Dendritic cell treated with granulocyte-macrophage colony-stimulating factor and Interleukin-4, amounts not matched to agents 40 ng/mL and 50 ng/mL, for 4 days (primary cell): ENCODE results near the gene MTG1.
"Not testable (repeated sequence)": the region's sequence is repeated elsewhere in the genome, so short reads cannot be mapped to it uniquely, and the experiment has no call there.

Source experiments
- H3K27ac Mint-ChIP-seq: one replicate; pipeline ENCODE4 v1.8.0; 2022; ENCODE audit warnings: mild to moderate bottlenecking, mixed read lengths
- H3K27me3 Mint-ChIP-seq: one replicate; pipeline ENCODE4 v1.8.0; 2022; ENCODE audit warnings: mild to moderate bottlenecking, mixed read lengths
- H3K36me3 Mint-ChIP-seq: one replicate; pipeline ENCODE4 v1.8.0; 2022; ENCODE audit warnings: low read depth, mixed read lengths
- H3K4me1 Mint-ChIP-seq: one replicate; pipeline ENCODE4 v1.8.0; 2022; ENCODE audit warnings: low read depth, mixed read lengths
- H3K4me3 Mint-ChIP-seq: one replicate; pipeline ENCODE4 v1.8.0; 2022; ENCODE audit warnings: mild to moderate bottlenecking, moderate library complexity, mixed read lengths
- H3K9me3 Mint-ChIP-seq: one replicate; pipeline ENCODE4 v1.8.0; 2022; ENCODE audit warnings: mixed read lengths
- intact Hi-C: fragments of 100-400 bp; cut with micrococcal nuclease; formaldehyde crosslinking; loops from one replicate; pipeline ENCODE4 v1.15.0; 2022

The MTG1 gene

DNA sequence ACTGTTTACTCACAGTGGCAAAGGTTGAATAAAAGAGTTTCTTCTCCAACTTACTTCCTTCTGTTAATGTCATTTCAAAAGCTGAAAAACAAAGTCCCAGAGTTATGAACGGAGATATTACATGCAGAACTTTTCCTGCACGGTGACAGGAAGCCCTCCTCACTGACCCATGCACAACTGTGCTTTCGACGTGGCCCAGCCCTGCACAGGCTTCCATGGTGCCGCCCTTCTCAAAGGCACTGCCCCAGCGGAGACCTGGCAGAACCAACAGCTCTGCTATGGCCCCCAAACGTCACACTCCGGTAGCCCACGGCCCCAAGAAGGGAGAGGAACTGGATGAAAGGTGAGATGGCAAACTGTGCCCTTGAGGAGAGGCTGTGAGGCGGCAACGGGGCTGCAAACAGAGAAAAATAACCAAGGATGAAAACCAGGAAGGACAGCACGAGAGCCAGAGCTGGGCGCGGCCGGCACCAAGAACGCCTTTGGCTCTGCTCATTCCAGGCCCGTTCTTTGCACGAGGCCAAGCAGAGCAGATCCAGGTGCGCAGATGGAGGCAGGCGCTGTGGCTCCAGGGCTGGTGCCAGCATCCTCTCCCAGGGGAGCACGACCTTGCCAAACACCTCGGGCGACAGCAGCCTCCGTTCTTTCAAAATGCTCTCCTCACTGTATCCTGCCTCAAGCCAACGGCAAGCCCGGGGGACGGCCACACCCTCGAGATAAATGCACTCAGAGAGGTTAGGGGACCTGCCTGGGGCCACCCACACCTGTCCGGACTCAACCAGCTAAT is 29.1 kb upstream of the MTG1 start:
- intact Hi-C loops, result no loop called here
- H3K9me3 Mint-ChIP-seq, result no peaks in the 10 kb centered on the region
- no peak overlapping the region for H3K27ac Mint-ChIP-seq
- H3K27me3 Mint-ChIP-seq, result no peaks in the 10 kb centered on the region
- H3K36me3 Mint-ChIP-seq, result peaks cover 81% of the 10 kb centered on the region
- no peak overlapping the region for H3K4me3 Mint-ChIP-seq
- peaks cover 18% of the 10 kb centered on the region for H3K4me1 Mint-ChIP-seq

DNA sequence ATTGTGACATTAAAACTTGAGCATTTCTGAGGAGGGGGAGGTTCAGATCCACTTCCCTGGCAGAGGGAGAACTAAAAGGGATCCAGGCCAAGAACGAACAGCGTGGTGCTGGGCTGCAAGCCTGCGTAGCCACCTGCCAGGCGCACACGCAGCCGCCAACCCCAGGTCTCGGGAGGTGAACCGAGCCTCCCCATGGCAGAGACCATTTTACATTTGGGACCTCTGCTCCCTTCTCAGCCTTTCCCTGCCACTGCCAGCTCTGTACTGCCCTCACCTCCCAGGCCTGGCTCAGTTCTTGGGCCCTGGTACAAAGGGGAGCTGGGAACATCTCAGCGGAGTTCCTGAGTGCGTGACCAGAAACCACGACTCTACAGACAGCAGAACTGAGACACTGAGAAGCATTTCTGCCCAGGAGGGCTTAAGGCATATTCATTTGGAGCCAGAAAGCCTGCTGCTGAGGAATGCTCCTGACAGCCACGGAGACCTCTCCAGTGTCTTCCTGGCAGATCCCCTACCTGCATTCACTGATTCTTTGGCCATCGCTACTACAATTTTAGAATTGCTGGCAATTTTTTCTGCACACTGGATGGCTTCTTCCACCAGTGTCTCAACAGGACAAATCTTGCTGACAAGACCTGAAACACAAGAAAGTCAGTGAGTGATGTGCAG is 28.4 kb upstream of the MTG1 start:
- peaks cover 89% of the 10 kb centered on the region for H3K36me3 Mint-ChIP-seq
- intact Hi-C loops, result no loop called here
- no peak overlapping the region for H3K27ac Mint-ChIP-seq
- H3K9me3 Mint-ChIP-seq, result no peaks in the 10 kb centered on the region
- H3K4me3 Mint-ChIP-seq, result no peak overlapping the region
- no peaks in the 10 kb centered on the region for H3K27me3 Mint-ChIP-seq
- peaks cover 25% of the 10 kb centered on the region for H3K4me1 Mint-ChIP-seq

DNA sequence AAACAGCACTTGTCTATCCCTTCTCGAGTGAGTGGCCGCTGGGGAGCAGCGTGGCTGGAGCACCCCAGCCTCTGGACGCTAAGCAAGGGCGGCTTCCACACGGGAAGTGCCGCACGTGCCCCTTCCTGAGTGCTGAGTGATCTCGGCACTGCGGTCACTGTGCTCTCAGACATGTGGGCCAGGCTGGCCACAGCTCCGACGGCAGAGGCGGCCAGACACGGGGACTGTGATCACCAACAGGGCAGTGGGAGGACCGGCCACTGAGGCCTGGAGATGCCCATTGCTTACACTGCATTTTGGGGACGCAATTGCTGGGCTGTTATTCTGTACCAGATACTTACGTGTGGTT is 27.9 kb upstream of the MTG1 start:
- no peaks in the 10 kb centered on the region for H3K9me3 Mint-ChIP-seq
- no peak overlapping the region for H3K27ac Mint-ChIP-seq
- peaks cover 94% of the 10 kb centered on the region for H3K36me3 Mint-ChIP-seq
- H3K4me3 Mint-ChIP-seq, result no peak overlapping the region
- intact Hi-C loops, result no loop called here
- H3K27me3 Mint-ChIP-seq, result no peaks in the 10 kb centered on the region
- peaks cover 25% of the 10 kb centered on the region for H3K4me1 Mint-ChIP-seq

- Mint-ChIP-seq H3K27ac (no peak overlapping the region), H3K36me3 (peaks cover 95% of the 10 kb centered on the region), H3K9me3 (no peaks in the 10 kb centered on the region), H3K4me1 (peaks cover 26% of the 10 kb centered on the region), H3K4me3 (no peak overlapping the region), H3K27me3 (no peaks in the 10 kb centered on the region)
- intact Hi-C loops, result no loop called here
Measured at GRCh38 chr10:133366751-133367150, 27.2 kb upstream of the MTG1 start.

DNA sequence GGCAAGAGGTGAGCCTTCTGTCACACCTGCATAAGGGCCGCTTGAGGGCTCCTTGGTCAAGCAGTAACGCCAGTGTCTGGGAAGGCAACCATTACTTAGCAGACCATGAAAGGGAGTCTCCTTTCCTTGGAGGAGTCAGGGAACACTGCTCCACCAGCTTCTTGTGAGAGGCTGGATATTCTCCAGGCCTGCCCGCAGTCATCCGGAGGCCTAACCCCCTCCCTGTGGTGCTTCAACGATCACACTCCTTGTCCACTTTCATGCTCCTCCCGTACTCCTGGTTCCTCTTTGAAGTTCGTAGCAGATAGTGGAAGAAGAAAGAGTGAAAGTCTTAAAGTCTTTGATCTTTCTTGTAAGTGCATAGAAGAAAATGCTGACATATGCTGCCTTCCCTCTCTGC is 26.5 kb upstream of the MTG1 start:
- Mint-ChIP-seq H3K4me1 (peaks cover 27% of the 10 kb centered on the region), H3K36me3 (peaks cover 94% of the 10 kb centered on the region)
- intact Hi-C loops, H3K27me3 Mint-ChIP-seq, H3K27ac Mint-ChIP-seq, H3K4me3 Mint-ChIP-seq, H3K9me3 Mint-ChIP-seq: not testable (repeated sequence)

GRCh38 chr10:133368153-133368552 is 25.8 kb upstream of the MTG1 start:
- H3K4me3 Mint-ChIP-seq, result no peak overlapping the region
- no peak overlapping the region for H3K27ac Mint-ChIP-seq
- H3K27me3 Mint-ChIP-seq, result no peaks in the 10 kb centered on the region
- intact Hi-C loops, result no loop called here
- H3K4me1 Mint-ChIP-seq, result peaks cover 31% of the 10 kb centered on the region
- H3K36me3 Mint-ChIP-seq, result peaks cover 91% of the 10 kb centered on the region
- no peaks in the 10 kb centered on the region for H3K9me3 Mint-ChIP-seq

DNA sequence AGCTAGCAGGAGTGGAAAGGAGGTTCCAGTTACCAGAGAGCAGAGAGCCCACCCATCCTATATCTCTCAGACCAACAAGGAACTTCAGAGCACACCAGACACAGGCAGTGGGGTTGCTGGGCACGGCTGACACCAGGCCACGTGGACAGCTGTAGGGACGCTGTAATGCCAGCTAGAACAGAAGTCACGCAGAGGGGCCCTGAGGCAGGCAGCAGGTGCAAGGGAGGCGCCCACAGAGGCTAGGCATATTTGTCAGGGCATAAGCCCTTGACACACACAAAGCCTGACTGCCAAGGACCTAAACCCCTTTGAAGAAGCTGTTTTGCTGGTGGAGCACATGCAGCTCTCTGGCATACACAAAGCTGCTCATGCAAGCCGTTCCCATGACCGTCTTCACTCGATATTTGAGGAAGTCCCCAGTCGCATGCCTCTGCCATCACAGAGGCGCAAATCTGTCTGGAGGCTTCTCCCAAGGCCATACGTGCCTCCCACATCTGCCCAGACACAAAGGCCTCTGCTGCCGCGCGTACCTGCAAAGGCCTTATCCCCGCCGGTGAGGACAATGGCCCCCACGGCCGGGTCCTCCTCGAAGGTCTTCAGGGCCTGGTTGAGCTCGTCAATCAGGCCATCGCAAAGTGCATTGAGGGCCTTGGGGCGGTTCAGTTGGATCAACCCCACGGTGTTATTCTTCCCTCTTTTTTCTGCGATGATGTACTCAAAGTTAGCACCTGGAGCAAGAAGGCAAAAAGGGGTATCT is 23.7 kb upstream of the MTG1 start:
- peaks cover 74% of the 10 kb centered on the region for H3K36me3 Mint-ChIP-seq
- H3K27ac Mint-ChIP-seq, result no peak overlapping the region
- peaks cover 47% of the 10 kb centered on the region for H3K4me1 Mint-ChIP-seq
- no peaks in the 10 kb centered on the region for H3K27me3 Mint-ChIP-seq
- no peak overlapping the region for H3K4me3 Mint-ChIP-seq
- no peaks in the 10 kb centered on the region for H3K9me3 Mint-ChIP-seq
- intact Hi-C loops, result no loop called here

- intact Hi-C loops, result no loop called here
- H3K27ac Mint-ChIP-seq, result peak overlapping the region; percentile 91
- H3K4me3 Mint-ChIP-seq, result peak overlapping the region; percentile 98
- H3K36me3 Mint-ChIP-seq, result peaks cover 54% of the 10 kb centered on the region
- no peaks in the 10 kb centered on the region for H3K27me3 Mint-ChIP-seq
- peaks cover 62% of the 10 kb centered on the region for H3K4me1 Mint-ChIP-seq
- H3K9me3 Mint-ChIP-seq, result no peaks in the 10 kb centered on the region
Measured at GRCh38 chr10:133372507-133372906, 21.4 kb upstream of the MTG1 start.

DNA sequence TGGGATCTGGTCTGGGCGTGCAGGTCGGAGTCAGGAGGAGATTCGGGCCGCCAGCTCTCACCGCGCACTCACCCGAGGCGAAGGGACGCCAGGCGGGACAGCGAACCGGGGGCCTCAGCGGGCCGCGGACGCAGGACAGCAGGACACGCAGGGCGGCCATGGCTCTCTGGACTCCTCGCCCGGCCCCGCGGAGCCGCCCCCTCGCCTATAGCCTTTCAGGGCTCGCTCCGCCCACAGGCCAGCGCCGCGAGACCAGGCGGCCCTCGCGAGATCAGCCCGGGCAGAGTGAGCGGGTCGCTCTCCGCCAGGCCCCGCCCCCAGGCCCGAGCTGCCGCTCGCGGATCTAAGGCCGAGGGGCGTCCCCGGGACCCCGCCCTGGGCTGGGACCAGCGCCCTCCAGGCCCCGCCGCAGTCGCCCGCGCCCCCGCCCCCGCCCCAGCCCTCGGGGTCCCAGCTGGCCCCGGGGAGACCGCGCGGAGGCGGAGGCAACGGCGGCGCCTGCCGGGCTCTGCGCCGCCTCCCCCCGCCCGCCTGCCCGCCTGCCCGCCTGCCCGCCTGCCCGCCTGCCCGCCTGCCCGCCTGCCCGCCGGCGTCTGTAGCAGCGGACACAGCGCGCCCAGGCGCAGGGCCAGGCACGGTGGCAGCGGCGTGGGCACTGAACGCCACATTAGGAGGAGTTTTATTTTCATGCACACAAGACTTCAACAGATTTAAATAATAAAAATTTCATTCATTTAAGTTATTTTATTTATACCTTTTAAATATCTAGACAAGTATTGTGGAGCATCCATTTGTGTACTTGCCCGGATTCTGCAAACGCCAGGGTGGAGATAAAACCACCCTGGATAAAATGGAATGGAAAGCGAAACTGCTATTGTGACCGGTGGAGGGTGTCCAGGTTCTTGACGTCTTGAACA is 20.5 kb upstream of the MTG1 start, which contains the start of gene ECHS1:
ECHS1 (minus strand) TSS at position 181 of the 917 bp plus-strand sequence; CDS start at position 160, 21 bp downstream.
- intact Hi-C loops, result loop anchor here (1.0 kb wide), 1 partner anchor 21 kb away; the partner anchor contains the start of gene MTG1
- Mint-ChIP-seq H3K9me3 (no peaks in the 10 kb centered on the region), H3K36me3 (peaks cover 45% of the 10 kb centered on the region), H3K27me3 (no peaks in the 10 kb centered on the region), H3K4me3 (peak within 1 kb of the TSS; percentile 98), H3K27ac (peak within 1 kb of the TSS; percentile 93), H3K4me1 (peaks cover 63% of the 10 kb centered on the region)

DNA sequence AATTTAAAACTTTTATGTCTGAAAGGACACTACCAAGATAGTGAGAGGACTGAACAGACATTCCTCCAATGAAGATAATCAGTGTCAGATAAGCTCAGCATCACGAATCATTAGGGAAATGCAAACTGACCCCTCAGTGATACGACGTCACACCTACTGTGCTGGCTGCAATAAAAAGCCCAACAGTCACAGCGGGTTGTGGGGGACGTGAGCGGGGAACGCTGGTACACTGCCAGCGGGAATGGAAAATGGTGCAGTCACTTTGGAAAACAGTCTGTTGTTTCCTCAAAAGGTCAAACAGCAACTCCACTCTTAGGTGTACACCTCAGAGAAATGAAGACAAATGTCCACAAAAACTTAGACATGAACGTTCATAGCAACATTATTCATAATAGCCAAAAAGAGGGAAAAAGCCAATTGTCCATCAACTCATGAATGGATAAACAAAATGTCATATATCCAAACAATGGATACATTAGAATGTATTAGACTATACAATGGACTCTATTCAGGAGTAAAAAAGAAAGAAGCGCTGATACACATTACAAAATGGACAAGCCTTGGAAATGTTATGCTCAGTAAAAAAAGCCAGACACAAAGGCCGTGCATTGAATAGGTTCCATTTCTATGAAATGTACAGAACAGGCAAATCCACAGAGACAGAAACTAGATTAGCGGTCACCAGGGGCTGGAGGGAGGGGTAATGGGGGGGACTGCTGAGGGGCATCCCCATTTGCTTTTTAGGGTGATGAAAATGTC is 18.4 kb upstream of the MTG1 start:
- Mint-ChIP-seq H3K27me3 (peaks cover 4% of the 10 kb centered on the region), H3K36me3 (peaks cover 34% of the 10 kb centered on the region), H3K4me1 (peaks cover 67% of the 10 kb centered on the region), H3K9me3 (no peaks in the 10 kb centered on the region), H3K27ac (no peak overlapping the region), H3K4me3 (no peak overlapping the region)
- intact Hi-C loops, result no loop called here

GRCh38 chr10:133376183-133376582 is 17.8 kb upstream of the MTG1 start:
- H3K4me3 Mint-ChIP-seq, H3K9me3 Mint-ChIP-seq, intact Hi-C loops, H3K27me3 Mint-ChIP-seq: not testable (repeated sequence)
- peaks cover 72% of the 10 kb centered on the region for H3K4me1 Mint-ChIP-seq
- H3K36me3 Mint-ChIP-seq, result peaks cover 29% of the 10 kb centered on the region
- peak overlapping the region; percentile 93 for H3K27ac Mint-ChIP-seq

DNA sequence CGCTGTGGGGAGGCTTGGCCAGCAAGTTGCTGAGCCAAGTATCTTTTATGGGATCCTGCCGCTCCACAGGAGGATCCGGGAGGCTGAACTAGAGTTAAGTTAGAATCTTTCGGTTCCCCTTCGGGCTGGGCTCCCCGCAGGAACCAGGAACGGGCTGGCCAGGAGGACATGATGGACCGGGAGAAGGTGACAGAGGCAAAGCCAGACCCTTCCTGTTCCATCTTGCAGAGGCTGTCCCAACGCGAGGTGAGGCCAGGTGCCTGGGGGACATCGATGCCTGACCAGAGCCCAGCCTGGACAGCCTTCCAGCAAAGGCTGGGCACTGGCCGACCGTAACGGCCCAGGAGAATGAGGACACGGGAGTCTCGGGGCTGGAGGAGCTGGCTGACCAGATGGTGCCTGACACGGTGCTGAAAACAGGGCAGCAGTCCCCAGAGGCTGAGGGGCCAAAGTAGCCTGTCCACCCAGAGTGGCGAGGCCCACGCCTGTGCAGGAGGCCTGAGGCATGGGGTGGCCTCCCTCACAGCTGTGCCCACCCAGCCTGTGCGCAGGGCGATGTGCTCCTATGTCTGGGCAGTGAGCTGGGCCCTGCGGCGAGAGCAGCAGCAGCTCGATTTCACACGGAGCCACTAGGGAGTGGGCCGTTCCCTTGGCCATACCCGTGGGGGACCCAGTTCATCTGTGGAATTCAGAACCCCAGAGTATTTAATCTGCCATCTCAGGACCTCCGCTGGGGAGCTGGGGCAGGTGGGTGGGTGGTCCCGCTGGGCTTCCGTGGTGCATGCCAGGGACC is 16.7 kb upstream of the MTG1 start:
- H3K9me3 Mint-ChIP-seq, result no peaks in the 10 kb centered on the region
- intact Hi-C loops, result no loop called here
- peak overlapping the region; percentile 79 for H3K4me3 Mint-ChIP-seq
- H3K27ac Mint-ChIP-seq, result peak overlapping the region; percentile 93
- peaks cover 71% of the 10 kb centered on the region for H3K4me1 Mint-ChIP-seq
- H3K27me3 Mint-ChIP-seq, result peaks cover 4% of the 10 kb centered on the region
- H3K36me3 Mint-ChIP-seq, result peaks cover 29% of the 10 kb centered on the region
